Stimulated activated CD4-positive, alpha-beta T cell treated with anti-CD3 and anti-CD28 coated beads, TNF-alpha, amount 100 ng/mL, for 24 hours (primary cell): ENCODE data around the gene DNASE1L1.

Experiments
- DNase-seq, 3 experiments: peaks; one replicate each; pipeline ENCODE4 v3.0.0-alpha.2; 2020; ENCODE audit warnings: low read depth in 3 of 3

DNASE1L1 gene

DNA sequence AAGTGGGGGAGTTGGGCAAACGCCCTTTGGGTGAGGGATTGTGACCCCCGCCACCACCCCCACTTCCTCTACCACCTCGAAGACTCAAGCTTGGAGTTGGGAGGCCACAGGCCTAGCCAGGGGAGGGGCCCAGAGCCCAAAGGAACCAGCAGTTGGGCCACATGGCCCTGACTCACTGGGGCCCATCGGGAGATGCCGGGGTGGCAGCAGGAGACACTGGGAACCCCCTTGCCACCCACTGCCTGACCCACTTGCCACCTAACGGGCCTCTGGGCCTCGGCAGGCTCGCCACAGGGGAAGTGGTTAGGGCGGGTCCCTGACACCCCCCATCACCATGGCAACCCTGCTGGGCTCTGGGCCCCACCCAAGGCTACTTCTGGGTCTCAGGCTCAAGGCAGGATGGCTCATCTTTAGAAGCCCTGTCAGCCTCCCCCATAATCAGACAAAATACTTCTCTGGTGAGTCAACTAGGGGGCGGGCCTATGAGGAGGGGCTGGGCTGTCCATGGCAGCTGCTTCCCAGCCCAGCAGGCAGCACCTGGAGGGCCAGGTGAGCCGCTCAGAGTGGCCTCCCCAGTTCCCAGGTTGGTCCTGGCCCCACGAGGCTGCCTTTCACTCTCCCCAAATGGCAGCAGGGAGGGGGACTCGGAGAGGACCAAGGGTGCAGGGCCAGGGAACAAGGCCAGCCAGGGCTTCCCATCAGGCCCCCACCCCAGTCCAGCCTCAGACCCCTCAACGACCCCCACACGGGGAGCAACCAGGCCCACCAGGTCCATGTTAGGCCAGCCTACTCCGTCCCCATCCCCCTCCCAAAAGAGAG is 40.2 kb downstream of the DNASE1L1 start:
- peak; percentile 83 to 88 (median 84) for DNase-seq

GRCh38 chrX:154367474-154368308 is 41.4 kb downstream of the DNASE1L1 start:
- no peak for DNase-seq

DNA sequence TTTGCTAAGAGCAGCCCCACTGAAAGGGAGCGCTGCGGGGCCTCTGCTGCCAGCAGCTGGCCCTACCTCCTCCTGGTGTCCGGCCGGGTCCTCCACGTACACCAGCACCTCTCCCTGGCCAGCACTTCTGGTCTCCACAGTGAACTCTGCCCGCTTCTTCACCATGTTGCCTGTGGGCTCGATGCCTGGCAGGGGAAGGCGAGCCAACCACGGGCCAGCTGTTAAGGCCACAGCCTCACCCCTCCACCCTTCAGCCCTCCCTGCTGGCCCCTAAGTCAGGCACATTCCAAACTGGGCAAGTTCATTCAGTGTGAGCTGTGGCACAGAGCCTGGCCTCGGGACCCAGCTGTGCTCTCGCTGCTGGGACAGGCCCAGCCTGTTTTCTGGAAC is 42.4 kb downstream of the DNASE1L1 start:
- DNase-seq, result no peak

DNA sequence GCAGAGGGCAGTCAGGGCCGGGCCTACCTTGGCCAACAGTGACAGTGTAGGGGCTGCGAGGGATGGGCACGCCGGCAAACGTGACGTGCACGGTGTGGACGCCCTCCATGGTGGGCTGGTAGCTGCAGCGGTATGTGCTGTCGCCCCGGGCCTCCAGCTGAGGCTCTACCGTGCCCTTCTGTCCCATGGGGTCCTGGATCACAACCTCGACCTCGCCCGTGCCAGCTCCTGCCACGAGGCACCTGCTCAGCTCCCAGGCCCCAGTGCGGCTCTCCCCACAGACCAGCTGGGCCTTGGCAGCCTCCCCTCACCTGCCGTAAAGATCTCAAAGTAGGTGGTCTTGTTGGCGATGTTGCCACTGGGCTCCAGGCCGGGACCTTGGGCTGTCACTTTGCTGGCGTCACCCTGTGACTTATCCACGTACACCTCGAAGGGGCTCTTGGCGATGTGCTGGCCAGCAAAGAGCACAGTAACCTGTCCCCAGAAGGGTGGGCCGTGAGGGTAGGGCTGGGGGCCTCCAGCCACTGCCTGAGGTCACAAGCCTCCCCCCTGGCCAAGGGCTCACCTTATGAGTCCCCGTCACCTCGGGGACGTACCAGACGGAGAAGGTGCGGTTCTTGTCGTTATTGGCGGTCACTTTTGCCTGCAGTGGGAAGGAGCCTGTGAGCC is 42.9 kb downstream of the DNASE1L1 start:
- DNase-seq, result no peak

DNA sequence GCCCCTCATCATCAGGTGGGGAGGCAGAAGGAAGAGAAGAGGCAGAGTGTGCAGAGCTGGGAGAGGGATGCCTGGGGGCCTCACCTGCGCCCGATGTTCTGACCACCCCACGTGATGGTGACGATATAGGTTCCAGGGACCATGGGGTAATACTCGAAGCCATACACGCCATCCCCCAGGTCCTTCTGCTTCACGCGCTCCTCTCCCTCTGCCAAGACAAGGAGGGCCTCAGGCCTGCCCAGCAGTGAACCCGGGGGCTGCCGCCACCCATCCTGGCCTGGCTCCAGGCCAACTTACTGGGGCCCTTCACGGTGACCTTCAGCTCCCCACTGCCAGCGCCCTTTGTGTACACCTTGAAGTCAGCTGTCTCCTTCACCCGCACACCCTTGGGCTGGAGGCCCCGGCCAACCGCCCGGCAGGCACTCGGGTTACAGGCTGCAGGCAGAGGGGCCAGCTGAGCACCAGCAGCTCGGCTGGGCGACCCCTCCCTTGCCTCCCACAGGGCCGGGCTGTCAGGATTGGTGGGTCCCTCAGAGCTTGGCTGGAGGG is 43.9 kb downstream of the DNASE1L1 start:
- DNase-seq, result no peak

DNA sequence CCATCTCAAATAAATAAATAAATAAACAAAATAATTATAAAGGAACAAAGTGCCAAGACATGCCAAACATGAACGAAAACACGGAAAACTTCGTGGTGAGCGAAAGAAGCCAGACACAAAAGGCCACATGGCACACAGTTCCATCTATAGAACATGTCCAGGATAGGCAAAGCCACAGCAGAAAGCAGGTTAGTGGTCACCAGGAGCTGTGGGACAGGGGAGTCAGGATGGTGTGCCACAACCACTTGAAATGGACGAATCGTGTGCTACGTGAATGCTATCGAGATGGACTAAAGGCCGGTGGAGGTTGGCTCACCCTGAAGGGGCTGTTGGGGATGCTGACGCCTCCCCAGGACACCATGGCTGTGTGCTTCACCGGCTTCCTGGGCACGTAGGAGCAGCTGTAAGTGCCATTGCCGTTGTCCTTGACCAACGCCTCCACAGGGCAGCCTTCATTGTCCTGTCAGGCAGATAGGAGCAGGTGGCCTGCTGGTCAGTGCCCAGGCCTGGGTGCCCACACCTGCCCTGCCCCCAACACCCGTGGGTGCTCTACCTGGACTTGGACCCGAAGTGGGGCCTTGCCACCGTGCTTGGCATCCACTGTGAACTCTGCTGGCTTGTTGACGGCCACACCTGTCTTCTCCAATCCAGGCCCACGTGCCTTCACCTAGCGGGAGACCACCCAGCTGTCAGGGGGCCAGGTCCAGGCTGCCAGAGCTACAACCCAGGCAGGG is 45.2 kb downstream of the DNASE1L1 start:
- DNase-seq, result no peak

DNA sequence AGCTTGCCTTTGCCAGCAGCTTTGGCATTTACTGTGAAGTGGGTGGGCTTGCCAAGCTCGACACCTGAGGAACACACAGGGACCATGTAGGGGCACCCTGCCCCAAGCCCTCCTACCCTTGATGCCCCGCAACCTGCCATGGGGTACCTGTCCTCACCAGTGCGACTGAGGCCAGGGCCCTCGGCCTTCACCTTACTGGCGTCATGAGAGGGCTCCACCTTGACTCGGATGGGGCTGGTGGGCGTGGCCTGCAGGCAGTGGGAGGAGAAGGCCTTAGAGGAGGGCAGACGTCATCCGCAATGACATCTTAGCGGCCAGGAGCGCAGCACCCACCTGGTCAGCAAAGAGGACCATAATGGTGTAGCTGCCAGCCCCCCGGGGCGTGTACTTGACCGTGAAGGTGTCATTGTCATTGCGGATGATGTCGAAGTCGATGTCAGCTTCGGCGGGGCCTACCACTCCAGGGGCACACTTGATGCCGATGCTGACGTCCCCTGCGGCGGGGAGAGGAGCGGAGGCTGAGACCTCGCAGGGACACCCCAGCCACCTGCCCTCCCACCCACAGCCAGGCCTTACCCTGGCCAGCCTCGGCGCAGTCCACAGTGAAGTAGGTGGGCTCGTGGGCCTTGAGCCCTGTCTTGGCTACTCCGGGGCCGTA is 46.8 kb downstream of the DNASE1L1 start:
- no peak for DNase-seq

DNA sequence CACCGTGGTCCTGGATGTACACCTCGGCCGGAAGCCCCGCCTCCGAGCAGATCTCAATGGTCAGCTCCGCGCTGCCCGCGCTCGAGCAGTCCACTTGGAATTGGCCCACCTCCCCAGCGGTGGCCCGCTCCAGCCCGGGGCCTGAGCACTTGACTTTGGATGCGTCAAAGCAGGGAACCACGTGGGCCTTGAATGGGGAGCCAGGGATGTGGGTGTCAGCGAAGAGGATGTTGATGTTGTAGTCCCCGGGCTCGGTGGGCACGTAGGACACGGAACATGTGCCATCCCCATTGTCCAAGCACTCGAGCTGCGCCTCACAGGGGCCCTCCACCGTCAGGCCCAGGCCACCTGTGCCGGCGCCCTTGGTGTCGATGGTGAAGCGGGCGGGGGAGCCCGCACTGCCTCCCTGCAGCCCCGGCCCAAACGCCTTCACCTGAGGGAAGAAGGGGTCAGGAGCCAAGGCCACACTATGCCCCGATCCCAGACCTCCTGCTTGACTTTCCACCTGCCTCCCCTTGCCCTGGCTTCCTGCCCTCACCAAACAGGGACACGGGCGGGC is 48.8 kb downstream of the DNASE1L1 start:
- DNase-seq, result no peak

DNA sequence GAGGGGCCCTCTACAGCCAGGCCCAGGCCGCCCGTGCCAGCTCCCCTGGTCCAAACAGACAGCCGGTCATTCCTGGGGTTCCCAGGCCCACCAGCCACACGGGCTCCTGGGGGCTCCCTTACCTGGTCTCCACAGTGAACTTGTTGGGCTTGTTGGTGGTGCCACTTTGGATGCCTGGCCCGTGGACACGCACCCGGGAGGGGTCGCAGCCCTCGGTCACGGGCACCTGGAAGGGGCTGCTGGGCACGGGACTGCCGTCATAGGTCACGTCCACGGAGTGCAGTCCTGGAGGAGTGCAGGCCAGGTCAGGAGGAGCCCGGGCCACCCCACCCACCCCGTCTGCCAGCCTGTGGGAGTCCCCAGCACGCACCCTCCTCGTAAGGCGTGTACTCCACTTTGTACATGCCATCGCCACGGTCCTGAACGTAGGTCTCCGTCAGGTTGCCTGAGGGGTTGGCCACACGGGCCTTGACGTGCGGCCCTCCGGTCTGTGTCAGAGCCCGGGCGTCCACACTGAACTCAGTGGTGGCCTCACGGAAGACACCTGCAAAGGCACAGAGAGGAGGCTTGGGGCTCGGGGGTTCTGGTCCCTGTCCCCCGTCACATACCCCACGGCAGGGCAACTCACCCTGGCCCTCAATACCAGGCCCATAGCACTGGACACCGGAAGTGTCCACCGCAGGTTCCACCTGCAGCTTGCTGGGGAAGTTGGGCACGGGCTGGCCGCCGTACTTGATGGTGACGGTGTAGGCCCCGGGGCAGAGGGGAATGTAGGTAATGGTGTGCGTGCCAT is 49.5 kb downstream of the DNASE1L1 start:
- no peak for DNase-seq

- DNase-seq, result no peak
These were observed 50.2 kb downstream of the DNASE1L1 start for GRCh38 chrX:154358829-154359228.

DNA sequence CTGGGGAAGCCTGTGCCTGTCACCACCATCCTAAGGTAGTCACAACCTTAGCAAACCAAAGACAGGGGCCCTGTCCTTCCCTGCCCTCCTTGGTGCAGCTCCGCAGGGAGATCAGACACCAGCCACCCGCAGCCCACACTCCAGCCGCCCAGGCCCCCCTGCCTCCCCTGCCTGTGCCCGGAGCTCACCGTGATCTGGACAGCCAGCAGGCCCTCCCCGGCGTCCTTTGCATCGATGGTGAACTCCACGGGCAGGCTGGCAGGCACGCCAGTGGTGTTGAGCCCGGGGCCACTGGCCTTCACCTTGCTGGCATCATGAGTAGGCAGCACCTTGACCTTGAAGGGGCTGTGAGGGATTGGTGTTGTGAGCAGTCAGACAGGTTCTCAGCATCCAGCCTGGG is 51.0 kb downstream of the DNASE1L1 start:
- no peak for DNase-seq

- no peak for DNase-seq
These were observed 51.8 kb downstream of the DNASE1L1 start for GRCh38 chrX:154357205-154357604.

DNA sequence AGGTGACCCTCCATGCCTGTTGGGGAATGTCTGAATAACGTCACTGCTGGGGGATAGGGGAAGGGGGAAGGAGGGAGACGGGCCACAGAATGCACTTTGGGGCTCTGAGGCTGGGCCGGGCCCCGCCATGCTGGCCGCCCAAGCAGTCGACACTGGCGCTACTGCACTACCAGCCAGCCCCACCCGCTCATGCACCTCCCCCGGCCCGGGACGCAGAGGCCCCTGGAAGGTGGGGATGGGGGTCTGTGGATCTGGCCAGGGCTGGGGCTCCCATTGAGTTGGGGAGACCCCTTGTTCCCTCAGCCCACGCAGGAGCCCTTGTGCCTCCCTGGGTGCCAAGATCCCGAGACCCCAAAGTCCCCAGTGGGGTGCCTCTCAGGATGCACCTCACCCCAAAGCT is 52.5 kb downstream of the DNASE1L1 start:
- no peak for DNase-seq

GRCh38 chrX:154355776-154356140 is 53.3 kb downstream of the DNASE1L1 start:
- no peak for DNase-seq

GRCh38 chrX:154355094-154355775 is 53.8 kb downstream of the DNASE1L1 start:
- DNase-seq, result no peak

- DNase-seq, result no peak
These were observed 54.5 kb downstream of the DNASE1L1 start for GRCh38 chrX:154354516-154354915.

GRCh38 chrX:154354013-154354412 is 55.0 kb downstream of the DNASE1L1 start:
- no peak for DNase-seq

GRCh38 chrX:154353172-154353843 is 55.7 kb downstream of the DNASE1L1 start:
- DNase-seq, result no peak

DNA sequence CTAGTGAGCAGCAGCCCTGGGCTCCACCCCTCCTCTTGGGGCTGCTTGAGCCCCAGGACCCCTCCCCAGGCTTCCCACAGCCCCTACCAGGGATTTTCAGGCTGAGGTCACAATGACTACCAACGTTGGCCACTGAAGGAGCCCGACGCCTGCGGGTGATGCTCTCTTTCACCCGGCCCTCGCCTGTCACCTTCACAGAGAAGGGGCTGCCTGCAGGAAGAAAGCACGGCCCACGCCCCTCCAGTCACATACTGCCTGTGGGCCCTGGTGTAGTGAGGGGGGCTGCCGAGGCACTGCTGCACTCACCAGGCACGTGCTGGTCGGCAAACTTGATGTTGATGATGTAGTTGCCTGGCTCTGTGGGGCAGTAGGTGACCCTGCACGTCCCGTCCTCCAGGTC is 56.6 kb downstream of the DNASE1L1 start:
- DNase-seq, result no peak
